Brain microvascular endothelial cell (primary cell): ENCODE measurements around the gene CCDC85C.

ENCODE experiments used
- DNase-seq: peaks from one replicate; pipeline ENCODE4 v3.0.0-alpha.2; 2020
- H3K27ac ChIP-seq: fragments of 250-450 bp; sonication (Bioruptor Pico); 2 replicates; pipeline ENCODE4 v1.5.1; 2020; ENCODE audit warnings: mild to moderate bottlenecking, moderate library complexity
- H3K27me3 ChIP-seq: fragments of 250-450 bp; sonication (Bioruptor Pico); replicated peaks from 2 replicates; pipeline ENCODE4 v1.5.1; 2020; ENCODE audit warnings: mild to moderate bottlenecking
- H3K36me3 ChIP-seq: fragments of 250-450 bp; sonication (Bioruptor Pico); replicated peaks from 2 replicates; pipeline ENCODE4 v1.5.1; 2020; ENCODE audit warnings: mild to moderate bottlenecking
- H3K4me3 ChIP-seq: 2 replicates; pipeline ENCODE4 v1.5.1; 2011; ENCODE audit warnings: low read depth, mild to moderate bottlenecking, control low read depth, low read length, moderate library complexity
- CTCF ChIP-seq: IDR thresholded peaks from 2 replicates; pipeline ENCODE4 v1.5.1; 2011; ENCODE audit warnings: low read depth, mild to moderate bottlenecking, moderate library complexity, low read length, control low read depth, inconsistent platforms; ENCODE audit errors: missing control alignments
- in situ Hi-C: cut with HindIII; loops from 2 replicates; pipeline ENCODE4 v1.10.0; 2017; ENCODE audit warnings: low sequenced_read_pairs, low pct_ligation_motif_present

CCDC85C gene

DNA sequence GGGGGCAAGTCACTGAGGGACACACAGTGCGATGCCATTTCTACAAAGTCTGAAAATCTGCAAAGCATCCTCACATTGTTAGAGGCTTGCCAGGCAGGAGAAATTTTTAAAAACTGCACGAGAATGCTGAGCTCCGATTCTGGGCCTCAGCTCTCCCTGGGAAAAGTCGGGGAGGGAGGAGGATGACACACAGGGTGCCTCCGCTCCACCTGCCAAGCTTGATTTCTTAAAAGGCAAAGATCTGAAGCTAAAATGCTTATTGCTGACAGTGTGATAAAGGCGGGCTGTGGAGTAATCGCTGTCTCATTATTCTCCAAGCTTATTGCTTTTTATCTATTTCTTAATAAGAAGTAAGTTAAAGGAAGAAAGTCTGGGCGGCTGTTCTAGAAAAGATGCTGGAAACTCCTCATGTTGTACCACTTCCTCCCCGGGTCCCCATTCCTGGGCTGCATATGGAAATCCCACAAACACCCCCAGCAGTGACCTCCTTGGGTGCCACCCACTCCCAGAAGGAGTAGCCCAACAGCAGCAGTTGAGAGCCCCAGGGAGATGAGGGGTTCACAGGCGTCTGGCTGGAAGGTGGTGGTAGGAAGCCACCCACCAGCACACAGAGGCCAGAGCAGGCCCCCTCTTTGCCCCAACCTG lies 55.0 kb downstream of the CCDC85C start:
- no peak for TF ChIP-seq CTCF
- no peak overlapping the region for H3K4me3 ChIP-seq
- peaks cover 17% of the 10 kb centered on the region for H3K27me3 ChIP-seq
- no peak for DNase-seq
- H3K36me3 ChIP-seq: no peaks in the 10 kb centered on the region
- in situ Hi-C loops: no loop called here
- no peak overlapping the region for H3K27ac ChIP-seq

DNA sequence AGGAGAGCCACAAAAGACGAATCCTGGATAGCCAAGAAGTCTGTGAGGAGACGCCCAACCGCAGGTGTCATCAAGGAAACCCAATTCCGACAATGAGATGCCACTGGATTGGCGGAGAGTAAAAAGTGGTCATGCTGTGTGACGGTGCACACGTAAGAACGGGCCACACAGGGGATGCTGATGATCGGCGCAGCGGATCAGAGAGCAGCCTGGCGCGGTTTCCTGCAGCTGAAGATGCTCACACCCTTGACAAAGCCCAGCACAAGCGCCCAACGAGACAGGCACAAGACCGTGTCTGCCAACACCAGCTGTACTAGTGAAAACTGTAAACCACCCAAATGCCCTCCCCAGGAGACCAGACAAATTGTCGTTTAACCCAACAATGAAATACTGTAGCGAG lies 55.8 kb downstream of the CCDC85C start:
- no peaks in the 10 kb centered on the region for H3K36me3 ChIP-seq
- in situ Hi-C loops: no loop called here
- no peak for TF ChIP-seq CTCF
- no peak for DNase-seq
- no peak overlapping the region for H3K4me3 ChIP-seq
- H3K27me3 ChIP-seq: peaks cover 17% of the 10 kb centered on the region
- H3K27ac ChIP-seq: no peak overlapping the region

DNA sequence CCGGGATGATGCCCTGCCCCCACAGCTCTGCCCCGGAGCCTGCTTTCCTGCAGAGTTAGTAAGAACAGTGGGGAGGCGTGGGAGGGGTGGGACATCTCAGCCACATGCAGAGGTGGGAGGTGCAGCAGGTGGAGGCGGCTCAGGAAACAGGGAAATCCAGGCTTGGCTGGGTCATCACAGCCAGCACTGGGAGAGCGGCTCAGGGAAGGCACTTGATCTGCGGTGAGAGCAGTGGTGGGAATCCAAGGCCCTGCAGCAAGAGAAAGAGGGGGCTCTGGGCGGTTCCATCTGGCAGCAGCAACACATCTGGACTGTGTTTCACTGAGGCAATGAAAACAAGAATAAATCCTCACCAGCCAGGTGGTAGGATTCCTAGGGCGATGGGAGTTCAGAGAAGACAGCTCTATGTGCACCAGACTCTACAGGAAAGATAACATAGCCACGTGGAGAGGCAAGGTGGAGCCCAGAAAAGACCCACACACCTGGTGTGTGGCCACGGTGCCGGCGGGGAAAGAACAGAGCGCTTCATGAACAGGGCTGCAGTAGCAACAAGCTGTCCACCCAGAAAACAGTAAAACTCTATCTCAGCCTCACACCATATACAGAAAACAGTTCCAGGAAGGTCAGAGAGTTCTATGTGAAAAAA lies 57.6 kb downstream of the CCDC85C start:
- Histone ChIP-seq H3K27ac (no peak overlapping the region), H3K36me3 (no peaks in the 10 kb centered on the region), H3K27me3 (peaks cover 17% of the 10 kb centered on the region), H3K4me3 (no peak overlapping the region)
- in situ Hi-C loops: no loop called here
- no peak for TF ChIP-seq CTCF
- DNase-seq: no peak

DNA sequence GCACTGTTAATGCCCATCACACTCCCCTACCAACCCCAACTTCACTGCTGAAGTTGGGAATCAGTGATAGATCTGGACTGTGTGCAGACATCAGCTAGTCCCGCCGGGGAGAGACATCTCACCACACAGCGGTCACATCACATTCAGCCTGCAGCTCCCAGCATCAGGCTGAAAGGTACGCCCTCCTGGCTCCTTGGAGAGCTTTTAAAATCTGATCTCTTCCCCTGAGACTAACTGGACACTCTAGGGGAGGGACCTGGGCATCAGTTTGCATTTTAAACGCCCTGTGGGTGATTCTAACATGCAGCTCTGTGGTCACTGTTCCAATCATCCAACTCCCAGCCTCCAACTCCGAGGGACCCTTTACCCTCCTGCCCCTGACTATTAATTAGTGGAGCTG lies 58.4 kb downstream of the CCDC85C start:
- Histone ChIP-seq H3K27ac (no peak overlapping the region), H3K27me3 (peaks cover 17% of the 10 kb centered on the region), H3K36me3 (no peaks in the 10 kb centered on the region), H3K4me3 (no peak overlapping the region)
- in situ Hi-C loops: no loop called here
- no peak for TF ChIP-seq CTCF
- no peak for DNase-seq

DNA sequence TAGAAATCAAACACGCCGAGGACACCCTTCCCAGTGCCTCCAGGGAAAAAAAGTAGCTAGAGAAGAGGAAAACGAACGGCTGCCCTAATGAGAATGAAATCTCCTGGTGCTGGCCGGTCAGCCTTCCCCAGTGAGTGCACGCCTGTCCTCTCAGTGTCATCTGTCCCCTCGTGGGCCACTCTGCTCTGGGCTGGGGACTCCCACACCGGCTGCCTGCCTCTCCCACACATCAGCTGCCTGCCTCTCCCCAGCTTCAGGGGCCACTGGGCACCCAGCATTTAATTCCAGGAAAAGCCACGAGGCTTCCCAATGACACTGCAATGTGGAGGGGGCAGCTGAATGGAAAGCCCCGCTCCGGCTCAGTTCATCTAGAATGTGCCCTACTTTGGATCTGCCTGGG lies 59.0 kb downstream of the CCDC85C start:
- Histone ChIP-seq H3K27ac (no peak overlapping the region), H3K27me3 (peaks cover 17% of the 10 kb centered on the region), H3K4me3 (no peak overlapping the region), H3K36me3 (no peaks in the 10 kb centered on the region)
- in situ Hi-C loops: no loop called here
- no peak for TF ChIP-seq CTCF
- no peak for DNase-seq

- in situ Hi-C loops: no loop called here
- Histone ChIP-seq H3K27ac (no peak overlapping the region), H3K27me3 (peaks cover 14% of the 10 kb centered on the region), H3K4me3 (no peak overlapping the region), H3K36me3 (no peaks in the 10 kb centered on the region)
- TF ChIP-seq CTCF: no peak
- DNase-seq: no peak
Observed at GRCh38 chr14:99543985-99544384, 60.0 kb downstream of the CCDC85C start.
